WERI-Rb-1 (cell line): ENCODE results near the gene CTF1.
A peak's percentile ranks its signal among the peaks of the same experiment; 100 is the strongest.
"Not testable (repeated sequence)": the region's sequence is repeated elsewhere in the genome, so short reads cannot be mapped to it uniquely, and the experiment has no call there.

Experiments
- DNase-seq: peaks from one replicate; pipeline ENCODE4 v3.0.0-alpha.2; 2020
- H3K27ac ChIP-seq: fragments of 250-450 bp; sonication (Bioruptor Pico); 2 replicates; pipeline ENCODE4 v1.5.1; 2020; ENCODE audit warnings: mild to moderate bottlenecking, moderate library complexity
- H3K27me3 ChIP-seq: fragments of 250-450 bp; sonication (Bioruptor Pico); 2 replicates; pipeline ENCODE4 v1.5.1; 2021; ENCODE audit warnings: mild to moderate bottlenecking, low read depth, moderate library complexity; ENCODE audit not compliant: insufficient read depth, severe bottlenecking
- H3K36me3 ChIP-seq: fragments of 250-450 bp; sonication (Bioruptor Pico); 2 replicates; pipeline ENCODE4 v1.5.1; 2020; ENCODE audit warnings: mild to moderate bottlenecking, moderate library complexity
- H3K4me3 ChIP-seq: 2 replicates; pipeline ENCODE4 v1.5.1; 2011; ENCODE audit warnings: low read depth, mild to moderate bottlenecking, control low read depth, low read length
- H3K9me3 ChIP-seq: fragments of 250-450 bp; sonication (Bioruptor Pico); 2 replicates; pipeline ENCODE4 v1.5.1; 2021; ENCODE audit warnings: mild to moderate bottlenecking, moderate library complexity; ENCODE audit not compliant: severe bottlenecking
- TF ChIP-seq, protein P1 (sequence below): IDR thresholded peaks from 2 replicates; pipeline ENCODE4 v1.5.1; 2011; ENCODE audit warnings: low read depth, mild to moderate bottlenecking, control low read depth, inconsistent platforms, low read length

CTF1 gene

GRCh38 chr16:30929167-30929566 lies 32.8 kb downstream of the CTF1 start:
- Histone ChIP-seq H3K9me3 (no peaks in the 10 kb centered on the region), H3K36me3 (peaks cover 43% of the 10 kb centered on the region), H3K4me3 (no peak overlapping the region), H3K27ac (no peak overlapping the region), H3K27me3 (no peaks in the 10 kb centered on the region)
- TF ChIP-seq, protein P1, sequence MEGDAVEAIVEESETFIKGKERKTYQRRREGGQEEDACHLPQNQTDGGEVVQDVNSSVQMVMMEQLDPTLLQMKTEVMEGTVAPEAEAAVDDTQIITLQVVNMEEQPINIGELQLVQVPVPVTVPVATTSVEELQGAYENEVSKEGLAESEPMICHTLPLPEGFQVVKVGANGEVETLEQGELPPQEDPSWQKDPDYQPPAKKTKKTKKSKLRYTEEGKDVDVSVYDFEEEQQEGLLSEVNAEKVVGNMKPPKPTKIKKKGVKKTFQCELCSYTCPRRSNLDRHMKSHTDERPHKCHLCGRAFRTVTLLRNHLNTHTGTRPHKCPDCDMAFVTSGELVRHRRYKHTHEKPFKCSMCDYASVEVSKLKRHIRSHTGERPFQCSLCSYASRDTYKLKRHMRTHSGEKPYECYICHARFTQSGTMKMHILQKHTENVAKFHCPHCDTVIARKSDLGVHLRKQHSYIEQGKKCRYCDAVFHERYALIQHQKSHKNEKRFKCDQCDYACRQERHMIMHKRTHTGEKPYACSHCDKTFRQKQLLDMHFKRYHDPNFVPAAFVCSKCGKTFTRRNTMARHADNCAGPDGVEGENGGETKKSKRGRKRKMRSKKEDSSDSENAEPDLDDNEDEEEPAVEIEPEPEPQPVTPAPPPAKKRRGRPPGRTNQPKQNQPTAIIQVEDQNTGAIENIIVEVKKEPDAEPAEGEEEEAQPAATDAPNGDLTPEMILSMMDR, result no peak
- DNase-seq, result no peak

DNA sequence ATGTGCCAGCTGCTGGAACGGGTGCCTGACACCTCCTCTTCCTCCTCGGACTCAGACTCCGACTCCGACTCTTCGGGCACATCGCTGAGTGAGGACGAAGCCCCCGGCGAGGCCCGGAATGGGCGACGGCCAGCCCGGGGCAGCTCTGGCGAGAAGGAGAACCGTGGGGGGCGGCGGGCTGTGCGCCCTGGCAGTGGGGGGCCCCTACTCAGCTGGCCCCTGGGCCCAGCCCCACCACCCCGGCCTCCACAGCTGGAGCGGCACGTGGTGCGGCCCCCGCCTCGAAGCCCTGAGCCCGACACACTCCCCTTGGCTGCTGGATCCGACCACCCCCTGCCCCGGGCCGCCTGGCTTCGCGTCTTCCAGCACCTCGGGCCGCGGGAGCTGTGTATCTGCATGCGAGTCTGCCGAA lies 33.8 kb downstream of the CTF1 start:
- H3K27ac ChIP-seq, result no peak overlapping the region
- no peak for DNase-seq
- no peaks in the 10 kb centered on the region for H3K9me3 ChIP-seq
- no peak overlapping the region for H3K4me3 ChIP-seq
- TF ChIP-seq, protein P1, result no peak
- H3K27me3 ChIP-seq, result no peaks in the 10 kb centered on the region
- peaks cover 43% of the 10 kb centered on the region for H3K36me3 ChIP-seq

DNA sequence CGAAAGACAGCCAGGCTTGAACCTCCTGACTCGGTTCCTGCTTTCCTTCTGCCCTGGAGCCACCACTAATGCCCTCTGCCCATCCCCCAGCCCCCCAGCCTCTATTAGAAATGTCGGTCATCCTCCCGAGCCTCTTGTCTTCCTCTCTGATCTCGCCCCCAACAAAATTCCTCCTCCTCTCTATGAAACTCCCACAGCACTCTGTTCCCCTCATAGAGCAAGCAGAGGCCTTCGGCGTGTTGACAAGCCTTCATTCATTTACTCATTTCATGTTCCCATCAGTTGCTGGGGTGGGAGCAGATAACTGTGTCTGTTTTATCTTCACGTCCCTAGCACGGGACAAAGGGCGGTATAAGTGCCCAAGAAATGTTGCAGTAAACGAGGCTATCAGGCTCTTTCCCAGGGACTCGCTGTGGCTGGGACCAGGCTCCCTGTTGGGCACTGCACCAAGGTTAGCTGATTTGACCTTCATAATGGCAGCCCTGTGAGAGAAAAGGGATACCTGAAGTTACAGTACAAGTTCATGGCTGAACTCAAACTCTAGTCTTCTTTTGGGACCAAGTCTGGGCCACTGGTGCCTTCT lies 34.7 kb downstream of the CTF1 start:
- Histone ChIP-seq H3K27me3 (no peaks in the 10 kb centered on the region), H3K4me3 (no peak overlapping the region), H3K27ac (no peak overlapping the region), H3K36me3 (peaks cover 39% of the 10 kb centered on the region), H3K9me3 (no peaks in the 10 kb centered on the region)
- DNase-seq, result no peak
- TF ChIP-seq, protein P1, result no peak

- Histone ChIP-seq H3K27me3 (no peaks in the 10 kb centered on the region), H3K27ac (no peak overlapping the region), H3K9me3 (no peaks in the 10 kb centered on the region), H3K36me3 (peaks cover 24% of the 10 kb centered on the region), H3K4me3 (no peak overlapping the region)
- TF ChIP-seq, protein P1, result peak; percentile 86
- peak; percentile 72 for DNase-seq
Observed at GRCh38 chr16:30934827-30935557, 38.6 kb downstream of the CTF1 start.

GRCh38 chr16:30937692-30938091 lies 41.3 kb downstream of the CTF1 start:
- H3K36me3 ChIP-seq, result peaks cover 11% of the 10 kb centered on the region
- DNase-seq, result no peak
- no peak overlapping the region for H3K27ac ChIP-seq
- TF ChIP-seq, protein P1, result no peak
- no peaks in the 10 kb centered on the region for H3K27me3 ChIP-seq
- H3K9me3 ChIP-seq, result no peaks in the 10 kb centered on the region
- H3K4me3 ChIP-seq, result no peak overlapping the region

DNA sequence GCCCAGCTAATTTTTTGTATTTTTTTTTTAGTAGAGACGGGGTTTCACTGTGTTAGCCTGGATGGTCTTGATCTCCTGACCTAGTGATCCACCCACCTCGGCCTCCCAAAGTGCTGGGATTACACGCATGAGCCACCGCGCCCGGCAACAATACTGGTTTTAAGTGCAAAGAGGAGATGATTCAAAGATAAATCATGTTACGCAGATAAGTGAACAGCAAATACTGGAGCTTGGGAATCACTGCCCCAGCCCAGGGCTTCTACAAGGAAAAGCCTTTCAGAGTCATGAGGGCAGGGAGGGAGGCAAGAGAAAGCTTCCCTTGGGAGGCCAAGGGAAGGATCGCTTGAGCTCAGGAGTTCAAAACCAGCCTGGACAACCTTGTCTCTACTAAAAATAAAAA lies 43.2 kb downstream of the CTF1 start:
- not testable (repeated sequence) for H3K9me3 ChIP-seq, DNase-seq, H3K27me3 ChIP-seq, H3K4me3 ChIP-seq, H3K27ac ChIP-seq
- peaks cover 24% of the 10 kb centered on the region for H3K36me3 ChIP-seq
